Endothelial cell of umbilical vein (primary cell): ENCODE measurements around the gene HOXA10.

Experiments used
- CTCF ChIP-seq, 2 donors: IDR thresholded peaks; 1 replicate in 1 of 2; 2 replicates in 1 of 2; pipeline ENCODE4 v1.5.1; 2011; ENCODE audit warnings: low read length in 2 of 2, mild to moderate bottlenecking in 2 of 2, moderate library complexity in 2 of 2, control low read depth in 1 of 2, inconsistent platforms in 1 of 2, low read depth in 1 of 2; ENCODE audit not compliant: insufficient read depth in 1 of 2; ENCODE audit errors: extremely low read depth in 1 of 2
- EZH2 ChIP-seq: IDR thresholded peaks from 2 replicates; pipeline ENCODE4 v1.6.1; 2012; ENCODE audit warnings: borderline replicate concordance, low read depth, mild to moderate bottlenecking, moderate library complexity, low read length, inconsistent platforms; ENCODE audit not compliant: severe bottlenecking
- POLR2AphosphoS5 ChIP-seq: IDR thresholded peaks from 2 replicates; pipeline ENCODE4 v1.6.1; 2012; ENCODE audit warnings: low read depth, mild to moderate bottlenecking, control low read depth, low read length, moderate library complexity; ENCODE audit not compliant: insufficient read depth

- TF ChIP-seq POLR2AphosphoS5 (no peak), EZH2 (no peak), CTCF (IDR thresholded peaks at IDR 0.05; ENCODE audit: extremely low read depth in 1 of 2, insufficient read depth in 1 of 2, low read depth in 1 of 2, low read length in 2 of 2) (no peak)
These were observed 9.0 kb upstream of the HOXA10 start for GRCh38 chr7:27182861-27183681.
